Lower leg skin (tissue), 3 donors: ENCODE measurements around the gene USP11.

Source experiments
- POLR2A ChIP-seq, 2 donors: fragments of 450-650 bp; IDR thresholded peaks; one replicate each; pipeline ENCODE4 v1.6.1; 2016 to 2017; ENCODE audit warnings: antibody characterized with exemption in 2 of 2, mild to moderate bottlenecking in 1 of 2, moderate library complexity in 1 of 2
- TF ChIP-seq, protein P1 (sequence below), 3 donors: fragments of 450-650 bp; IDR thresholded peaks; one replicate each; pipeline ENCODE4 v1.5.1; 2016; ENCODE audit warnings: antibody characterized with exemption in 3 of 3, mild to moderate bottlenecking in 3 of 3, moderate library complexity in 2 of 3

DNA sequence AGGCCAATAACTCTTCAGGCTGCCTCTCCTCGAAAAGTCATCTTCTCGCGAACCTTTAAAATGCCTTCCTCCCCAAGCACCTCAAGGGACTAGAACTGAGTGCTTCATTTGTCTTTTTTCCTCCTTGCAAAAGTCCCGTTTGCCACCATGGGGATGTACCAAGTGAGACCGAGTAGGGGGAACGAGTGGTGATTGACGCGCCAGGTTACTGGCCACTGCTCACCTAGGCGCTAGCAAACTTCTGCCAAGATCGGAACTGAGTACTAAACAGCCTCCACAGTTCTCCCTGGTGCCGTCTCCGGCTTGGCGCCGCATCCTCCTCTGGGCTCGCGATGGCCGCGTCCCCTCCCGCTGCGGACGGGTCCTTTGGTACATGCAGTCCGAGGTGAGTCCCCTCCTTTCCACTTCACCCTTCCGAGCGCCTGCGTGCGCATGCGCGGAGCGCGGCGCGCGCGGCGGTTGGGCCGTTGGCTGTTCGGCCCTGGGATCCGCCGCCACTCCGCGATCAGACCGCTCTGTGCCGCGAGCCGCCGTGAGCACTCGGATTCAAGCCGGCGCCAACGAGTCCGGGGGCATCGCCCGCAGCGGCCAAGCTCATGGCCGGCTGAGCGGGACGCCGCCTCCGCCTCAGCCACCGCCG lies 14.4 kb upstream of the USP11 start, which contains the start of gene CDK16:
- TF ChIP-seq POLR2A (IDR thresholded peaks at IDR 0.05) = peak in 1 of 2 donors; percentile 76
- TF ChIP-seq, protein P1, sequence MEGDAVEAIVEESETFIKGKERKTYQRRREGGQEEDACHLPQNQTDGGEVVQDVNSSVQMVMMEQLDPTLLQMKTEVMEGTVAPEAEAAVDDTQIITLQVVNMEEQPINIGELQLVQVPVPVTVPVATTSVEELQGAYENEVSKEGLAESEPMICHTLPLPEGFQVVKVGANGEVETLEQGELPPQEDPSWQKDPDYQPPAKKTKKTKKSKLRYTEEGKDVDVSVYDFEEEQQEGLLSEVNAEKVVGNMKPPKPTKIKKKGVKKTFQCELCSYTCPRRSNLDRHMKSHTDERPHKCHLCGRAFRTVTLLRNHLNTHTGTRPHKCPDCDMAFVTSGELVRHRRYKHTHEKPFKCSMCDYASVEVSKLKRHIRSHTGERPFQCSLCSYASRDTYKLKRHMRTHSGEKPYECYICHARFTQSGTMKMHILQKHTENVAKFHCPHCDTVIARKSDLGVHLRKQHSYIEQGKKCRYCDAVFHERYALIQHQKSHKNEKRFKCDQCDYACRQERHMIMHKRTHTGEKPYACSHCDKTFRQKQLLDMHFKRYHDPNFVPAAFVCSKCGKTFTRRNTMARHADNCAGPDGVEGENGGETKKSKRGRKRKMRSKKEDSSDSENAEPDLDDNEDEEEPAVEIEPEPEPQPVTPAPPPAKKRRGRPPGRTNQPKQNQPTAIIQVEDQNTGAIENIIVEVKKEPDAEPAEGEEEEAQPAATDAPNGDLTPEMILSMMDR (IDR thresholded peaks at IDR 0.05) = peak in 1 of 3 donors; percentile 14
